Fibroblast of skin of back (primary cell): Measurements from ENCODE around the gene TSGA10IP. TPM values are rescaled to one million over a fixed set of nuclear protein-coding genes. Genes with fewer than 3 reads are reported as not detected.
A peak's percentile ranks its signal among the peaks of the same experiment; 100 is the strongest.

ENCODE experiments used
- DNase-seq: peaks from one replicate; pipeline ENCODE4 v3.0.0-alpha.2; 2013
- polyA plus RNA-seq, 2 experiments: library from polyadenylated mRNA; unstranded; fragments of 120-200 nt; gene quantifications; one replicate each; pipeline ENCODE4 v1.2.1, GENCODE V29; 2013; ENCODE audit not compliant: insufficient read length in 2 of 2

Gene TSGA10IP
- polyA plus RNA-seq (2013, experiment 1 of 2; ENCODE audit: insufficient read length), result not detected
- not detected for polyA plus RNA-seq (2013, experiment 2 of 2; ENCODE audit: insufficient read length)

DNA sequence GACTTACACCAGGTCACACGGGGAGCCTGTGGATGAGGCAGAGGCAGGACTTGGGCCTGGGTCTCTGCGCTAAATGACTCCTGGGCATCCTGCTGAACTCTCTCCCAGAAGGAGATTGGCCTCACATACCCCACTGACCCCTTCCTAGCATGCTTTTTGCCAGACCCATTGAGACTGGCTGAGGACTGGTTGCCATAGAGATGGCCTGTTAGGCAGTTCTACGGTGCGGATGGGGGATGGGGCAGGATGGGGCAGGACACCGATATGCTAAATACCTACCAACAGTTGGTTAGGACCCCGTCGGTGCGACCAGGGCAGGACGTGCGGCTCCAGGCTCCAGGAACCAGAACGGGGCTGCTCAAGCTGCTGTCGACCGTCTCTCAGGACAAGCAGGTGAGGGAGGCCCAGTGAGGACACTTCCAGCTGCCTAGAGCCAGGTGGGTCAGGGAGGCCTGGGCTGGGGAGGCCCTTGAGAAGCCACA is at the start of gene TSGA10IP:
Gene TSGA10IP, plus strand, starts transcription at position 51 of the 482 bp plus-strand sequence. Its CDS starts 196 bp downstream, at position 247.
- DNase-seq, result no peak

DNA sequence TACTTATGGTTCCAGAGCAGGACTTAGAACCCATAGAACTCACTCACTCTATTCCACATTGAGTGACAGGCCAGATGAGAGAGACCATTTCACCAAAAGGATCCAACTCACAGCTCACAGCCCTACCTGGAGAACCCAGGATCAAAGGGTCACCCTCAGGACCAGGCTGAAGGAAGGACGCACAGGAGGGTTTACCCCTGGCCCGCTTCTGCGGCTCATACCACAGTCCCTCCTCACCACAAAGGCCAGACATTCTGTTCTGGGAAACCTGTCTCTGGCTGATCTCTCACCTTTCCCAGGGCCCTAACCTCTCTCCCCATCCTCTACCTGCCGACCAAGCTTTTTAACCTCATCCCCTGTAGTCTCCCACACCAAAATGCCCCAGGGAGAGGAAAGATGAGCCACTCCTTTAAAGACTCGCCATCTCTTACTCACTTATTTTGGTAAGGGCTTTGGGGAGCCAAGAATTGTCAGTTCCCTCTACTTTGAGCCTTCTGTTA is 49.7 kb upstream of the TSGA10IP start:
- no peak for DNase-seq

DNA sequence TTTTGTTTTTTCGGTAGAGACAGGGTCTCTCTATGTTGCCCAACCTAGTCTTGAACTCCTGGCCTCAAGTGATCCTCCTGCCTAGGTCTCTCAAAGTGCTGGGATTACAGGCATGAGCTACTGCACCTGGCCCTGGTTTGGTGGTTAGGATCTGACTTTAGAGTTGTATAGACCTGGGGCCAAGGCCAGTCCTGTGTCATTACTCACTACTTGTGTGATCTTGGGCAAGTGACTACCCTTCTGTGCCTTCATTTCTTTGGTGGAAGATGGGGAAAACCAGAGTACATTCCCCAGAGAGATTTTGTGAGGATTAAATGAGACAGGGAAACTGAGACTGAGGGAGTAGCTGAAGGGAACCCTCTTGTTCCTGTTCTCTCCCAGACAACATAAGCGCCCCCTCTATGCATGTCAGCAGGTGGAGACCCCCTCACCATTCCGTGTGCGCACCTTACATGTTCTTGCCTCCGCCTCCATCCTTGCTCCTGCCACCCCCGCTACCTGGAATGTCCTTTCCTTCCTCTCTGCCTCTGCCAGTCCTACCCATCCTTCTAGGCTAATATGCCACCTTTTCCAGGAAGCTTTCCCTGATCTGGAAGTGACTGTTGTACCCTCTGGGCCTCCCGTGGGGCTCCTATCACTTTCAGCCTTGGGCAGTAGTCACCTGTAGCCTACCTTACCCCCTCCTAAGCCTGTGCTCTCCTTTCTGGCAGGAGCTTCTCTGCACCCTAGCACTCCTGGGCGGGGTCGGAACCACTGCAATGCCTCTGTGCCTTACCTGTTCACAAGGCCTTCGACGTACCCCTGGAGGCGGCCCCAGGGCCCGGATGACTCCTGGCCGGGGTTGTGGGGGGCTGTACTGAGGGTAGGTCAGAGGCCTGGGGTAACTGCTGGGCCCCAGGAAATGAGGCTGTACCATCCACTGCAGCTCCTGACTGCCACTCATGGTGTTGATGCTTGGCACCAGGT is 49.0 kb upstream of the TSGA10IP start:
- DNase-seq, result no peak

DNA sequence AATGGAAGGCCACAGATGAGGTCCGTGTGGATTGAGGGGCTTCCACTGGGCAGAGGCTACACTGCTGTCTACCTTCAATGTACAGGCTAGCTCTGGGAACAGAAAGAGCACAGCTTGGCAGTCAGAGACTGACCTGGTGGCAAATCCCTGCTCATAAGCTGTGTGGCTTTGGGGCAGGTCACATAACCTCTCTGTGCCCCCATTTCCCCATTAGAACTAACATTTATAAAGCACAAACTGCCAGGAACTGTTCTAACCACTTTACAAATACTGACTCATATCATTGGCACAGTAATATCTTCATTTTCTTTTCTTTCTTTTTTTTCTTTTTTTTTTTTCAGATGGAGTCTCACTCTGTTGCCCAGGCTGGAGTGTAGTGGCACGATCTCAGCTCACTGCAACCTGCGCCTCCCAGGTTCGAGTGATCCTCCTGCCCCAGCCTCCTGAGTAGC is 48.2 kb upstream of the TSGA10IP start:
- no peak for DNase-seq

DNA sequence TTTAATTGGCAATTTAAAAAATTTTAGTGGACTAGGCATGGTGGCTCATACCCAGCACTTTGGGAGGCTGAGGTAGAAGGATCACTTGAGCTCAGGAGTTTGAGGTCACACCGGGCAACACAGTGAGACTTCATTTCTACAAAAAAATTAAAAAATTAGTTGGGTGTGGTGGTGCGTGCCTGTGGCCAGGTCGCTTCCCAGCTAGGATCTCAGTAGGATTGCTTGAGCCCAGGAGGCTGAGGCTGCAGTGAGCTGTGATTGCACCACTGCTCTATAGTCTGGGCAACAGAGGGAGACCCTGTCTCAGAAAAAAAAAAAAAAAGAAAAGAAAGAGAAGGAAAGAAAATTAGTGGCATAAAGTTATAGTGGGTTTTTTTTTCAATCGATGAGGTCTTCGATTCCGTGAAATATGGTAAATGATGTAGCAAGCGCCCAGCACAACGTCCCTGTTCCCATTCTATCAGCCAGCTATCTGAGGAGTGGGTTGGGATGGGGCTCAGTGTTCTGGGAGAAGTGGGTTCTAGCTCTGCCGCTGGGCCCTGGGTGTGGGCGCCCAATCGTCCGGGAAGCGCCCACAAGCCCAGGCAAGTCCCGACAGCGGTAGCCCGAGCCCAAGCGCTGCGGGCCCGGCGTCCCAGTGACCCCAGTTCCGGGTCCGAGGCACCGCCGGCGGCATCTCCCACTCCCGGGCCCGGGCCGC is 46.5 kb upstream of the TSGA10IP start:
- DNase-seq, result no peak

DNA sequence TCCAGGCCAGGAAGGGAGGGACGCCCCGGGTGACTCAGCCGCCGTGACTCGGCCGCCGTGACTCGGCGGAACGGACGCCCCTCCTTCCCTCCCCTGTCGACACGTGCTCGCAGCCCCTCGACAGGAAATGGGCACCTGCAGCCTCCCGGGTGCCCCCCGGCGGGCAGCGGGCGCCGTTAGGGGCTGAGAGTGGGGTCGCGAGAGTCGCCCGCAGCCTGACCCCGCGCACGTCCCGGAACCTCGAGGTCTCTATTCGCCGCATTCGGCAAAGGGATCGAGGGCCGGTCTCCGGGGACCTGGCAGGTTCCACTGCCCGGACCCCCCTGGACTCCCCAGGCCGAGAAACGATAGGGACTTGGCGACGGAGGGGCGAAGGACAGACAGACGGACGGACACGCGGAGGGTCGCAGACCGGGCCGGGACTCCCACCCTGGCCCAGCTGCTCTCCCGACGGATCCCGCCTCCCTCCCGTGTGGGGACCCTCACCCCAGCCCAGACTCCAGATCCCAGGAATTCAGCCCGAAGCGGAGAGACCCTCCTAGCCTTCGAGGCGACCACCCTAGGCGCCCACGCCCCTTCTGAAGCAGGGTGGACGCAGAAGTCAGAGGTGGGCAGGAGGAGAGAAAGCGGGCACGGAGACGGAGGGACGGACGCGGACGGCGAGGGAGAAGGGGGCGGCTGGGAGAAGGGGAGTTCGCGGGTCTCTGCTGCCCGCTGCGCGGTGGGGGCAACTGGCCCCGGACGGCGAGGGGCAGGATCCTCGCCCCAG is 45.7 kb upstream of the TSGA10IP start:
- peak; percentile 88 for DNase-seq

DNA sequence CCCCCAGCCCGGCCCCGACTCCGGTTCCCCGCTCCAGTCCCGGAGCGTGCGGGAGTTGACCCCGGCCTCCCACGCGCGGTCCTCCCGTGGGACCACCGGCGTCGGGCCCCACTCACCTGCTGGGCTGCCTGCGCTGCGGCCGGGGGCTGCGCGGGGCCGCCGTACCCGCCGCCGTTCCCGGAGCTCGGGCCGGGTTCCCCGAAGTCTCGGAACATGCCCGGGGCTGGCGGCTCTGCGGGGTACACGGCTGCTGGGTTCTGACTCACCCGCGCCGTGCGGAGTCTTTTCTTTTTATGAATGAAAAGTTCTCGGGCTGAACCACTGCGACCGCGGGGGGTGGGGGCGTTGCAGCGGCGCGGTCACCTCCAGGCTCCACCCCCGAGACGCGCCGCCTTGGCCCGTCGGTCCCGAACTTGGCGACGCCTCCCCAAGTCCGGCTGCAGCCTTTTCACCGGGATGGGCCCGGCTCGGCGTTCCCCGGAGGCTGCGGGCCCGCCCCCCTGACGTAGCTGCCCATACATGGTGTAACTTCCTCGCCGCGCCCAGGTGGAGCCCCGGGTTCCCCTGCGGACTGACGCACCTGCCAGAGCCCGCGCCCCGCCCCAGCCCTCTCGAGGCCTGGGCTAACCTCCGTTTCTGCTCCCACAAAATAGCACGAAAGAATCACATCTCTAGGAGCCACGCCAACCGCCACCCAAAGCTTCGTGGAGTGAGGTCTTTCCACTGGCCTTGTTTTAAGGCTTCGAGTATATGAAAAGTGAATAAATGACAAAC is 45.0 kb upstream of the TSGA10IP start, which contains the start of gene FOSL1:
Gene FOSL1, minus strand, starts transcription at position 264 of the 774 bp plus-strand sequence. Its CDS starts 49 bp downstream, at position 215.
- DNase-seq, result peak; percentile 97

DNA sequence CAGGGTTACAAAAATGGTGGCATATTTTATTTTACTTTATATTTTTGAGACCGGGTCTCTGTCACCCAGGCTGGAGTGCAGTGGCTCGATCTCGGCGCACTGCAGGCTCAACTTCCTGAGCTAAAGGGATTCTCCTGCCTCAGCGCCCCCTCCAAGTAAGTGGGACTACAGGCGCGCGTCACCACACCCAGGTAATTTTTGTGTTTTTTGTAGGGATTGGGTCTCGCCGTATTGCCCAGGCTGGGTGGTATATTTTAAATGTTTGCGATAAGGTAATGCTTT is 44.4 kb upstream of the TSGA10IP start:
- DNase-seq, result no peak

DNA sequence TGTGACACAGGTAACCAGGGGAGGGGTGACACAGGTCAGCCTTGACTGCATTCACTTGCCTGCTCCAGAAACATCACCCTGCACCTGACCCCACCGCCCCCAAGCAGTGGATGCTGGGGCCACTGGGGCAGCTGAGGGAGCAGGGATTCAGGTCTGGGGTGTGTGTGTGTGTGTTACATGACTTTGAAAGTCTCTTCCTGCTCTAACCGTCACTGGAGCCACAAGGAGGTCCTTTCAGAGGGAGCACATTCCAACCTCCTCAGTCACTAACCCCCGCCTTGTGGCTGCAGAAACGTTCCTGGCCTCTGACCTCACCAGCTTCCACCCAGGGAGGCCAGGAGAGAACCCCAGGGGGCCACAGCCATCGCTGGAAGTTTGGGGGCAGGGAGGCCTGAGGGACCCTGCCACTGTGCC is 42.2 kb upstream of the TSGA10IP start:
- DNase-seq, result peak; percentile 98

DNA sequence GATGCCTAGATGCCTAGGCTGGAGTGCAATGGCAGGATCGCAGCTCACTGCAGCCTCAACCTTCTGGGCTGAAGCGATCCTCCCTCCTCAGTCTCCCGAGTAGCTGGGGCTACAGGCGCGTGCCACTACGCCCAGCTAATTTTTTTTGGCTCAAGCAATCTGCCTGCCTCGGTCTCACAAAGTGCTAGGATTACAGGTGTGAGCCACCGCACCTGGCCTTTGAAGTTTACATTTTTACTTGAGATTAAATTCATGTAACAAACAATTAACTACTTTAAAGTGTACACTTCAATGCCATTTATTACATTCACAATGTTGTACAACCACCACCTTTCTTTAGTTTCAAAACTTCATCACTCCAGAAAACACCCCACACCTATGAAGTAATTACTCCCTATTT is 41.6 kb upstream of the TSGA10IP start:
- DNase-seq, result no peak

DNA sequence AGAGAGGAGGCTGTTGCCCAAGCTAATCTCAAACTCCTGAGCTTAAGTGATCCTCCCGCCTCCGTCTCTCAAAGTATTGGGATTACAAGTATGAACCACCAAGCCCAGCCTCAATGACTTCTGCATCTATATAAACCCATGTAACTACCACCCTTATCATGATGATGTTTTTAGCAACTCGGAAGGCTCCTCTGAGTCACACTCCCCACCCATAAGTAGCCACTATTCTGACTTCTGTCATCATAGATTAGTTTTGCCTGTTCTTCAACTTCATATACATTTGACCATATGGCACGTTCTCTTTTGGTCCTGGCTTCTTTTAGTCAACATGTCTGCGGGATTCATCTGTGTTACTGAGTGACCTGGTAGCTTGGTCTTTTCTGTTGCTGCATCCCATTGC is 38.7 kb upstream of the TSGA10IP start:
- peak; percentile 67 for DNase-seq

DNA sequence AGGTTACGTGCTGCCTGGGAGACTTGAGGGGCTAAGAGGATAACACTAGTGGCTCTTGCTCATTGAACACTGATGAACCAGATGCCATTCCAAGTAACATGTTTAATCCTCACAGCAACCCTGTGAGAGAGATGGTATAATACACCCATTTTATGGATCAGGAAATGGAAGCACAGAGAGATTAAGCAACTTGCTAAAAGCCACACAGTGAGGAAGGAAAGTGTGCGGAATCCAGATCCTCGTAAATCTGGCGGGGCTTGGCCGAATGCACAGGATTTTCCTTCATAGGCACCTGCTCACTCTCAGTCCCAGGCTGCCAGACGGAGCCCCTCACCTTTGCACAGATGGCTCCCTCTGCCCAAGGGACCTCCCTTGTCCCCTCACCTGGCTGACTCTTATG is 37.4 kb upstream of the TSGA10IP start:
- no peak for DNase-seq

DNA sequence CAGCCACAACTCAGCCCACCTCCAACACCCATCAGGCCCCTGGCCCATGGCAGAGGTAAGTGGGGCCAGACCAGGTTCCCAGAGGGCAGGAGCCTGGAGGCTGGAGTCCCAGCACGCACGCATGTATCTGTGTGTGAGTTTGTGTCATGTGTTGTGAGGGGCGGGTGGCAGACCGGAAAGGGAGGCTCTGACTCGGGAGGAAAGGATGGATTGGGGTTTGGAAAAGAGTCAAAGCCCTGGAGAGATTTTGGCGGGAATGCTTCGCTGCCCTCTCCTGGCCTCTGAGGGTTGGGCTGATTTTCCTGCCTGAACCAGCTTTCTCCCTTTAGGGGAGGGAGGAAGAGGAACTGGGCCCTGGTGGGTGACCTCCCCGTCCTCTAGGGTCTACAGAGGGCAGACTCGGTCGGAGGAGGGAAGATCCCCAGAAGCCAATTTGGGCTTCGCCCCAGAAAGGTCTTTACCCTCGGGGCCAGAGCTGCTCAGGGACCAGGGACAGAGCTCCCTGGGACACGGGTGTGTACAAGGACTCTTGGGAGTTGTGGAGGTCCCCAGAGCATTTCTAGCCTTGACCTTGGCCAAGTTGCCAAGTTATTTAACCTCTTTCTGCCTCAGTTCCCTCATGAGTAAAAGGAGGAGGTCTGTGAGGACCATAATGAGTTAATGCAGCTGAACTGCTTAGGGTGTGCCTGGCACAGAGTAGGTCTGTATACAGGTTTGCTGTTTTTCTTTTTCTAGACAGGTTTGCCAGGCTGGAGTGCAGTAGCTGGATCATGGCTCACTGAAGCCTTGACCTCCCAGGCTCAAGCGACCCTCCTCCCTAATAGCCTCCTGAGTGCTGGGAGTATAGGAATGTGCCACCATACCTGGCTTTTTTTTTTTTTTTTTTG is 33.4 kb upstream of the TSGA10IP start:
- DNase-seq, result peak; percentile 97

DNA sequence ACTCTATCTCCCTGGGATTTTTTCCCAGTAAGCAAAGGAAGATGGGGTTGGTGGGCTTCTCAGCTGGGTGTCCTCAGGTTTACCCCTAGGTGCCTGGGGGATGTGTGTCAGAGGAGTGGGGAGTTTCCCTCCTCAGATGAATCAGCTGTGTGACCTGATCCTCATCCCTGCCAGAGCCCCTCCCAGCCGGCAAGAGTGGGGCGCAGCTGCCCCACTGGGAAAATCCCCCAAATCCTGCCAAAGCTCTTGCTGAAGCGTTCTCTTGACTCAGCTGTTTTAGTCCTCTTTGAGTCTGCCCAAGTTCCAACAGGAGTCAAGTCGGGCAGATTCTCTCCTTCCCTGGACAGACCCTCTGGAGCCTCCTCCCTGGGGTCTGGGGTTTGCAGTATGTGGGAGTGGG is 32.4 kb upstream of the TSGA10IP start:
- peak; percentile 58 for DNase-seq

DNA sequence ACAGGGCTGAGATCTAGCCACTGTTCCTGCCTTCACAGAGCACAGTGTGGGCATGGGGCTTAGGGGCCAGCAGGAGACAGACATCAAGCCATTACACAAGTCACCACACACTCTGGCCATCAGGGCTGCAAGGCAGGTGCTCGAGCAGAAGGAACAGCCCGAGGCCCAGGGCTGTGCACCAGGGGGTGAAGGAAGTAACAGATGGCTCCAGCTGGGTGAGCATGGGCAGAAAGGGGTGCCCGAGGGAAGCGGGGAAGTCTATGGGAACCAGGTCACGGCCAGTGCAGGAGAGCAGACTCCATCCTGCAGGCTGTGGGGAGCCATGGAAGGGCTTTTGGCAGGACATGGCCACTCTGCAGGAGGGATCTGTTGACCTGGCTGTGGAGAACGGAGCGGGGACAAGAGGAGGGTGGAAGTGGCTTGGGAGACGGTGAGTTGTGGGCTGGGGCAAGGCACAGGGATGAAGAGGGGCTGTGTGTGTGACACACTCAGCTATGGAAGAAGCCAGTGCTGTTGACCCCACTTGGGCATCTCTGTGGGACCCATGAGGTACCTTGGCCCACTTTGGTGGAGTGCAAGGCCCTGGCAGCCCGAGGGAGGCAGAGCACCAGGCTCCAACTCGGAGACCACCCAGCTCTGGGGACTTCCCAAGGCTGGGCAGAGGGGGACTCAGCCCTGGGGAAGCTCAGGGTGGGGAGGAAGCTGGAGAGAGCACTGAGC is 30.0 kb upstream of the TSGA10IP start:
- no peak for DNase-seq

DNA sequence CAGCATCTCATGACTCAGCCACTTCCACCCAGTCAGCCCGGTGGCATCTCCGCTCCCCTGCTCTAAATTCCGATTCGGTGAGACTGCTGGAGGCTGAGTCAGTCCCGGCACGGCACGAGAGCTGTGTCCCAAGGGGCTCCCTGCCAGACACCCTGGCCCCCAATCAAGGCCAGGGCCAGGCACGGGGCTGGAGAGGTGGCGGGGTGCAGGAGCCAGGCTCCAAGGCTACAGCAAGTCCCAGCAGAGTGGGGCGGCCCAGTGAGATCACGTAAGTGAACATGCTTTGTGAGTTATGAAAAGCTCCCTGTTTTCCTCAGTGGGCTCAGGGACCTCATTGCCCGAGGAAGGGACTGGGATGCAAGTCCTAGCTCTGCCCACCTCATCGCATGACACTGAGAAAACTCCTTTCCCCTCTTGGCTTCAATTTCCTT is 29.4 kb upstream of the TSGA10IP start:
- peak; percentile 99 for DNase-seq

DNA sequence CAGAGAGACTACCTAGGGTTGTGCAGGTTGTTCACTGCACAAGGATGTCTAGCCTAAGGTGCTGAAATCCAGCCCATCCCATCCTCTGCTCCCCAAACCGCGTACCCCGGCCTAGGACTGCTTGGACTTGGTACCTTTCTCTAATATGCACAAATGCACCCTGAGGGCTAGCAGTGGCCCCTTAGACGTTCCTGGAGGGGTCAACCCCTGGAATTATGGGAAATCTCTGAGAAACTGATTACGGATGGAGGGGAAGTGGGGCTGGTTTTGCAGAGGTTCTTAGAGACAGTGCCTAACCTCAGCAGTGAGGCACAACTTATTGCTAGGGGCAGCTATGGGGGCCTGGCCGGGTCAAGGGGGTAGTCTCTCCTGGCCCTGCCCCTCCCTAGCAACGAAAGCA is 28.9 kb upstream of the TSGA10IP start:
- DNase-seq, result no peak

DNA sequence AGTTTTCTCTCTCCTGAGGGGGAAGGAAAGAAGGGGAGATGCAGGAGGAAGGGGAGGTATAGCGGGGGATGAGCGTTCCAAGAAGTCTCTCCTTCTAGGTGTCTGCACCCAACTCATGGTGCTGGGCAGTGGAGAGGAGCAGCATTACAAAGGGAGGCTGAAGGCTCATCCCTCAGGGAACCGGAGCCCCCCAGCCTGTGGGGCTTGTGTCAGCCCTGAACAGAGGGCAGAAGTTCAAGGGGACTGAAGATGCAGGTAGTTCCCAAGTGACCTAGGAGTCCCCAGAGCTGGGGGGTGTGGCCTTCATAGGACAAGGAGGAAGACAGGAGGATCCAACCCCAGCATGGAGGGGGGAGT is 28.2 kb upstream of the TSGA10IP start:
- no peak for DNase-seq

DNA sequence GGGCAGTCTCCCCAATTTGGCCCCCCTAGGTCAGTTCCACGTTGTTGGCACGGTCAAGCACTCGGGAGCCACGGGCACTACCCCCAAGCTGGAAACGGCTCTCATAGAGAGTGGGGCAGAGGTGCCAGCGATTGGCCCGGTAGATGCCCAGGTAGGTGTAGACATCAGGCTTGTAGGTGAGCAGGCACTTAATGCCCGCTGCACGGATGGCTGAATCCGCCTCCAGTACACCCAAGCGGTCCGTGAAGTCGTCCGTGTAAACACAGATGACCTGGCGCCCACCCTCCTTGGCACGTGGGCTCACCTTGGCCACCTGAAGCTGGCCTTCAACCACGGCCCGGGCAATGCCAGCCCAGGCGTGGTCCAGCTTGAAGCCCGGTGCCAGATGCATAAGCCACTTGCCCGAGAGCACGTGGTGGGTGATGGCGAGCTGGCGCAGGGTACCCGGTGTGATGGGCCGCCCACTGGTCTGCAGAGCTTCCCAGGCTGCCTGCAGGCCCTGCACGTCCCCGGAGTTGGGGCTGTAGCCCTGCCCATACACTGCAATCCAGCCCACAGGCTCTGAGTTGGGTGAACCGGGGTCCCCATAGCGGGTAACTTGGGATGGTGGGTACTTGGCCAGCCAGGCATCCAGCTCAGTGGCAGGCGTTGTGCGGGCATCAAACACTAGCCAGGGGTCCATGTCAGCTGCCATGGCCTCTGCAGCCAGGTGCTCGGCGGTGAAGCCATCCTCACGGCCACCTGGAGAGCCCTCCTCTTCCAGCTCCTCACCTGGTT is 27.7 kb upstream of the TSGA10IP start:
- DNase-seq, result no peak
